NCI-H146 treated with DMSO at 0.1 percent for 48 hours (cell line): ENCODE data around the gene CCDC134.

ENCODE experiments used
- DNase-seq: peaks from one replicate; lab custom pipeline; 2025; ENCODE audit not compliant: unreplicated experiment; lab: John Stamatoyannopoulos, UW

CCDC134 gene

DNA sequence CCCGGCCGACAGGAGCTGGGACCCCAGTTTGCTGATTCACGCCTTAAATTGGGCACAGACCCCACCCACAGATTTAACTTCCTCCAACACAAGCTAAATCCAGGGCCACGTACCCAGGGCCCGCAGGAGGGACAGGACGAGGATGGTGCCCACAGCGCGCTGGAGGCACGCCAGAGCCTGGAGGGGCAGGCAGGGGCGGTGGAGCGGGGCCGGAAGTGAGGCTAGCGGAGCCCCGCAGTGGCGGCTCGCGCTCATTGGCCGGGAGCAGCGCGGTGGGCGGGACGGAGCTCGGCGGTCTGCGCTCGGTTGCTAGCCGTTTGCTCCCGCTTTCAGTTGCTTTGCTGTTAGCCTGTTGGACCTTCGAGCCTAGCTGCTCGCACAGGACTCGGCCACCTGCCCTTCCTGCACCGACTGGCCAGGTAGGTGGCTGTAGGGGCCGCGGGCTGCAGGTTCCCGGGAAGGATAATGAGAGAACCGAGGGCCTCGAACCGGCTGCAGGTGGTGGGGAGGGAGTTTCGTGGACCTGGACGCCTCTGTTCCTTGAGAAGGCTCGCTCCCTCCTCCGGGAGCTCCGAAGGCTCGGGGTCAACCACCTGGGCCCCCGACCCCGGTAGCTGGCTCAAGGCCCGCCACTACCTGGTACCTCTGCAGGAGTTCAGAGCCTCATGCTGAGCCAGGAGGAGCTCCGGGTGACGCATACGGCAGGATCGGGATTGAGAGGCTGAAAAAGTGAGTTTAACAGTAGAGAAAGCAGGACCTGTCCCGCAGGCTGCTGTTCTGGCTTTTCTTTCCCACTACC lies at the start of gene CCDC134:
Gene CCDC134 (plus strand): TSS at position 332 of the 799 bp plus-strand sequence. CDS start 8,212 bp downstream, outside the sequence.
- peak; percentile 83 for DNase-seq

DNA sequence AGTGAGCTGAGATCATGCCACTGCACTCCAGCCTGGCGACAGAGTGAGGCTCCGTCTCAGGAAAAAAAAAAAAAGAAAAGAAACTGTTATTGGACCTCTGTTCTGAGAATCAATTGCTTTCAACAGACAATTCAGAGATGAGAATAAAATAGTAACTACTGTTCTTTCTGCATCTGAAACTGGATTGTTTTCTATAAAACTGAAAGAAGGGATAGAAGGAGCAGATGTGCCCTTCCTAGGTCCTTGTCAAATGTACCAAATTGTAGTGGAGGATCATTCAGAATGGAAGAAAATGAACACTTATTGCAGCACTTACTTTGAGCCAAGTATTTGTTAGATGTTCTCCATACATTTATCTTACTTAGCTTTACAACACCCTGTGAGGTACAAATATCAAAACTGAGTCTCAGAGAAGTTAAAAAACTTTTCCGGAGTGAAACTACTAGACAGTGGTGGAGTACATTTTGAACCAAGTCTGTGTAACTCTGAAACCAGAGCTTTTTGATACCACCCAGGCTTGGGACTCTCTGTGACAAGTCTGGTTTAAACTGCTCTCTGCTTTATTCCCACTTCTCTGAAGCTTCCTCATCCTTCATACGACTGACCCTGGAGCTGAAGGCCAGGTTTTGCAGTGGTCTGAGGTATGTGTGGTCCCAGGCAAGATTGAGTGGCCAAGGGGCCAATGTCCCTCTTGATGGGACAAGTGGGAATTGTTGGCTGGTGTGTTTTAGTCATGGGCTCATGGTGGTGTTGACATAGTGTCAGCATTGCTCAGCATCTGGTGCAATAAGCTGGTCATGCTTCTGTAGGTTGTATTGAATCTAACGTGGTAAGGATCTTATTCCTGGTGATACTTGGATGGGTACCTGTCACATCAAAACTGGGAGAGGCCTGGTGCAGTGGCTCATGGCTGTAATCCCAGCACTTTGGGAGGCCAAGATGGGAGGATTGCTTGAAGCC lies 48.2 kb upstream of the CCDC134 start:
- DNase-seq: no peak

DNA sequence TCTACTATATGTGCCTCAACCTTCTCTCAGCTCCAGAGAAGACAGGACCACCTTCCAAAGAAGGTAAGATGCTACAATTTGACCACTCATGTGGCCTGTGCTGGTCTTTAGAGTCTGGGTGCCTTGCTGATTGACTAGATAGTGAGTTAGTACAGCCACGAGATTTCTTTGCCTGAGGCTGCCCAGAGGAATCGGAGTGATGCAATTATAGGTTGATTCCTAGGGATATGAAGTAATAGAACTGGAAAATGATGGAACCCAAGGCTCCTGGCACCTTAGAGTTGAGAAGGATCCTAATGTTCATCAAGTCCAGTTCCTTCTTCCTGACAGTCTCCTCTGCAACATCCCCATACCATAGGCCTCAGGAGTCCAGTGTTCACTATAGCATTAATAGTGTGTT lies 46.5 kb upstream of the CCDC134 start:
- DNase-seq: no peak

DNA sequence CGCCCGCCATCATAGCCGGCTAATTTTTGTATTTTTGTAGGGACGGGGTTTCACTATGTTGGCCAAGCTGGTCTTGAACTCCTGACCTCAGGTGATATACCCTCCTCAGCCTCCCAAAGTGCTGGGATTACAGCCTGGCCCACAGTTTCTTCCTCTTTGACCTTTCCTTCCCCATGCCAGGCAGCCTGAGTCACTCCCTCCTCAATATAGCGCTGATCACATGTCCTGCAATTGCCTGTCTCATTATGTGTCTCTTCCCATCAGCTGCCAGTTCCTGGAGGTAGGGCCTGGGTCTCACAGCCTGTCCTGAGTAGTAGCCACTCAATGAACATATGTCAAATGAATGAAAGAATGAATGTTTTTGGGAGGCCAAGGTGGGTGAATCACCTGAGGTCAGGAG lies 43.0 kb upstream of the CCDC134 start:
- DNase-seq: no peak

DNA sequence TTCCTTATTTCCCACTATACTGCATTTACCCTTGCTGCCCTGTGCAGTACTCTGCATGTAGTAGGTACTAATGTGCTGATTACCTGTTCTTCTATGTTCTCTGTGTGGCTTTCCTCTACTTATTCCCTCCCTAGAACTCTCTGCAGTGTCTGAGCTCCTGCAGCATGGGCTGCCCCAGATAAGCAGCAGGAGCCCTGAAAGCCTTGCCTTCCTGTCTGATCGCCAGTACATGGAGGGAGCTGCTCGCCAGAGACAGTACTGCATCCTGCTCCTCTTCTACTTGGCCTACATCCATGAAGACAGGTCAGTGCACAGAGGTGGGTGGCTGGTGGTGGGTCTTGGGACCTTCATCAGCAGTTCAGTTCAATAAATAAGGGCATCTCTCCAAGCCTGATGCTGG lies 42.2 kb upstream of the CCDC134 start:
- no peak for DNase-seq

DNA sequence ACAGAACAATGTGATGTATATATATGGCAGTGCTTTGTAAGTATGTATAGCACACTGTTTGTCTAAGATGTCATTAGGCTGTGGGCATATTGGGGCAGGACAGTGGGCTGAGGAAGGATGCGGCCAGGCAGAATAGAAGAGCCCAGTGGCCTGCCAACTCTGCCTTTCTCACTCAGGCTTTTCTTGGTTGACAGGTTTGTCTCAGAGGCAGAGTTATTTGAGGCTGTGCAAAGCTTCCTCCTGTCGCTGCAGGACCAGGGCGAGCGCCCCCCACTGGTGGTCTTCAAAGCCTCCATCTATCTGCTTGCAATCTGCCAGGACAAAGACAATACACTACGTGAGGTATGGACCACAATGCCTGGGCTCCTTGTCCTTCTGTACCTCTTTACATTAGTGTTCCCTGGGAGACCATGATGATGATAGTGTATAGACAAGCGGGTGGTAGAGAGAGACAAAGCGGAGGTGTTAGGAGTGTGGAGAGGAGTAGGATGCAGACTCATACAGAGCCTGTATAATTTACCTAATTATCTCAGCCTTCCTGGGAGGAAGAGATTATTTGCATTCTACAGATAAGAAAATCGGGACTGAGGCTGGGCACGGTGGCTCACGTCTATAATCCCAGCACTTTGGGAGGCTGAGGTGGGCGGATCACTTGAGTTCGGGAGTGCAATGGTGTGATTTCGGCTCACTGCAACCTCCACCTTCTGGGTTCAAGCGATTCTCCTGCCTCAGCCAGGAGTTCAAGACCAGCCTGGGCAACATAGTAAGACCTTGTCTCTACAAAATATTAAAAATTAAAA lies 37.3 kb upstream of the CCDC134 start:
- peak; percentile 97 for DNase-seq

DNA sequence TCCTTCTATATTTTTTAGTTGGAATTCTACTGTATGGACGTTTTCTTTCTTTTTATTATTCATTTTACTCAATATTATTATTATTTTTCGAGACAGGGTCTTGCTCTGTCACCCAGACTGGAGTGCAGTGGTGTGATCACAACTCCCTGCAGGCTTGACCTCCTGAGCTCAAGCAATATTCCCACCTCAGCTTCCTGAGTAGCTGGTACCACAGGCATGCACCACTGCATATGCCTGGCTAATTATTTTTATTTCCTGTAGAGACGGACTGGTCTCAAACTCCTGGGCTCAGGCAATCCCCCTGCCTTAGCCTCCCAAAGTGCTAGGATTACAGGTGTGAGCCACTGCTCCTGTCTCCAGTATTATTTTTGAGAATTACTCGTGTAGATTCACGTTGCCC lies 34.0 kb upstream of the CCDC134 start:
- no peak for DNase-seq

DNA sequence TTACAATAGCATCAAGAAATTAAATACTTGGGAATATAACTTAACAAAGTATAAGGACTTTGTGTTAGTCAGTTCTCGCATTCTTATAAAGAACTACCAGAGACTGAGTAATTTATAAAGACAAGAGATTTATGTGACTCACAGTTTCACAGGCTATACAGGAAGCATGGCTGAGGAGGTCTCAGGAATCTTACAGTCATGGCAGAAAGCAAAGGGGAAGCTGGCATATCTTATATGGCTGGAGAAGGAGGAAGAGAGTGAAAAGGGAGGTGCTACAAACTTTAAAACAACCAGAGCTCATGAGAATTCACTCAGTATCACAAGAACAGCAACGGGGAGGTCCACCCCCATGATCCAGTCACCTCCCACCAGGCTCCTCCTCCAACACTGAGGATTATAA lies 32.0 kb upstream of the CCDC134 start:
- DNase-seq: no peak

DNA sequence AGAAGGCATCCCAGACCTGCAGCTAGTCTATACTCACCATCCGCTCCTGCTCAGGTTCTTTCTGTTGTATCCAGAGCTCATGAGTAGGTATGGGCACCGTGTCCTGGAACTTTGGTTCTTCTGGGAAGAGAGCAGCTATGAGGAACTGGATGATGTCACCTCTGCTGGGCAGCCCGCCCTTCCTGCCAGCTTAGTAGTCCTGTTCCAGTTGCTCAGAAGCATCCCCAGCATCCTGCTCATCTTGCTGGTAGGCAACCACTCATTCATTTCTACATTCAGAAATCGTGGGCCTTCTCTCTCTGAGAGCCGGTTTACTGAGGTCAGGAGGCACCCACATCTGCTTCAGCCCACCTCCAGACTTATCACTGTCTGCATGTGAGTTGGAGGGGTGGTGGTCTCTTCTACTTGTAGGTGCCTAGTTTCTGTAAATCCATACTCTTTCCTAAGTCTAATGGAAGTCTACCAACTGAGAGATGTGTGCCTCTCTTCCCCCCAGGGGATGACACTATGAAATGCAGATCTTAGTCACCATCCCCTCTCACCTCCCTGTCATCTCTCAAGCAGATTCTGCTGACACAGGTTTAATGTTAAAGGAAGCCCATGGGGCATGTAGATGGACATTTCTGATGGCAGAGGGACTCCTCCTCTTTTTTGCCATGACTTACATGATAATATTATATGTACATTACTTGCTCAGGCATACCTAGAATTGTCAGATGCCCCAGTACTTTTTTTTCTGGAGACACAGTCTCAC lies 29.6 kb upstream of the CCDC134 start:
- DNase-seq: no peak

DNA sequence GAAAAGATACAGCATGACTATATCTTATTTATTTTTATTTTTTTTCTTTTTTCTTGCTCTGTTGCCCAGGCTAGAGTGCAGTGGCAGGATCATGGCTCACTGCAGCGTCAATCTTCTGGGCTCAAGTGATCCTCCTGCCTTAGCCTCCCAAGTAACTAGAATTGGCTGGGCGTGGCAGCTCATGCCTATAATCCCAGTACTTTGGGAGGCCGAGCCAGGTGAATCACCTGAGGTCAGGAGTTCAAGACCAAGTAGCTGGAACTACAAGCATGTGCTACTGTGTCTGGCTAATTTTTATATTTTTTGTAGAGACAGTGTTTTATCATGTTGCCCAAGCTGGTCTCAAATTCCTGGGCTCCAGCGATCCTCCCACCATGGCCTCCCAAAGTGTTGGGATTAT lies 28.3 kb upstream of the CCDC134 start:
- no peak for DNase-seq

DNA sequence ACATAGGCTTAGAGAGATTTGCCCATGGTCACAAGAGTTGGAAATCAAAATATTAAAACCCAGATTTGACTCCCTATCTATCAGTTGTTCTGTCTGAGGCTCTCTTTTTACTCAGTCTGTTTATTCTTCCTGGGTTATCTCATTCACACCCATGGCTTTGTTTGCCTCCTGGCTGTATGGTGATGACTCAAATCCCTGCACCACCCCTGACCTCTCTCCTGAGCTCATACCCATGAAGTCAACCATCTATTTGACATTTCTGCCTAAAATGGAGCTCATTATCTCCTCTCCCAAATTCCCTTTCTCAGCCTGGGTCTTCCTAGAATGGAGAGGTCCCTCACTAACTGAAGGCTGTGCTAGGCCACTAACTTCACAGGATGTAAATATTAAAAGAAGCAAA lies 27.8 kb upstream of the CCDC134 start:
- DNase-seq: no peak

DNA sequence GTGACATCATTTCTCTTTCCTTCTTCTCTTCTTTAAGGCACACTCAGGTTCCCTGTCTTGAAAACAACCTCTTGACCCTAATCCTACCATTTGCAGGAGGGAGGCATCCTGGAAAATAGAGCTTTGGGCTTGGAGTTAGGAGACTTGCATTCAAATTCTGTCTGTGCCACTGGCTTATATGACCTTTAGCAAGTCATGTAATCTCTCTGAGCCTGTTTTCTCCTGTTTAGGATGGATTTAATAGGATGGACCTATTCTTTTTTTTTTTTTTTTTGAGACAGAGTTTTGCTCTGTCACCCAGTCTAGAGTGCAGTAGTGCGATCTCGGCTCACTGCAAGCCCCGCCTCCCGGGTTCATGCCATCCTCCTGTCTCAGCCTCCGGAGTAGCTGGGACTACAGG lies 25.1 kb upstream of the CCDC134 start:
- DNase-seq: no peak

DNA sequence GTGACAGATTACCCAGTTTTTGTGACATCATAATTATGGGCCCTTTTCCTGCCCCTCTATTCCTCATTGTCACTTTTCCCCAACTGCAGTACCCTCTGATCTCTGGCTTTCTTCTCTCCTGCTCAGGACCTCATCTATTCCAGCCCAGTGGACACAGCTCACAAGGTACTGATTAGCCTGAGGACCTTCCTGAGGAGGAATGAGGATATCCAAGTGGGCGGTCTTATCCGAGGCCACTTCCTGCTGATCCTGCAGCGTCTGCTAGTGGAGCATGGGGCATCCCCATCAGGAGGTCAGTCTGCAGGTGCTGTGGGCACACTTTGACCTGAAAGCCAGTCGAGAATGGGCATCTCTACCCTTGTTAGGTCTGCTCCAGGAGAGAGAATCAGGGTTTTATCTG lies 24.5 kb upstream of the CCDC134 start:
- no peak for DNase-seq

DNA sequence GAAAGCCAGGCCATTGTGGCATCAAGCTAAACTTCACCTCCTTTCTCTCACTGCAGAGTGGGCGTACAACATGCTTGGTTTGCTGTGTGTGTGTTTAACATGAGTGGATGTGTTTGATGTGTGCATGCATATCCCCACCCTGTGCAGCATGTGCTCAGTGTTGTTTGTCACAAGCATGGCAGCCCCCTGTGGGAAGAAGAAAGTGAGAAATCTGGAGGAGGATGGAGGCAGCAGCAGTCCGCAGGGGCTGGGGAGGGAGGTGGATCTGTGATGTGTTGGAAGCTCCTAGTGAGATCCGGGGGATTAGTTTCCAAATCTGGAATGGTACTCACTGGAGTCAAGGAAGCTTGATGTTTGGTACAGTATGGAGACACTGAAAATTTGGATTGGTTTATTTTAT lies 24.1 kb upstream of the CCDC134 start:
- no peak for DNase-seq

DNA sequence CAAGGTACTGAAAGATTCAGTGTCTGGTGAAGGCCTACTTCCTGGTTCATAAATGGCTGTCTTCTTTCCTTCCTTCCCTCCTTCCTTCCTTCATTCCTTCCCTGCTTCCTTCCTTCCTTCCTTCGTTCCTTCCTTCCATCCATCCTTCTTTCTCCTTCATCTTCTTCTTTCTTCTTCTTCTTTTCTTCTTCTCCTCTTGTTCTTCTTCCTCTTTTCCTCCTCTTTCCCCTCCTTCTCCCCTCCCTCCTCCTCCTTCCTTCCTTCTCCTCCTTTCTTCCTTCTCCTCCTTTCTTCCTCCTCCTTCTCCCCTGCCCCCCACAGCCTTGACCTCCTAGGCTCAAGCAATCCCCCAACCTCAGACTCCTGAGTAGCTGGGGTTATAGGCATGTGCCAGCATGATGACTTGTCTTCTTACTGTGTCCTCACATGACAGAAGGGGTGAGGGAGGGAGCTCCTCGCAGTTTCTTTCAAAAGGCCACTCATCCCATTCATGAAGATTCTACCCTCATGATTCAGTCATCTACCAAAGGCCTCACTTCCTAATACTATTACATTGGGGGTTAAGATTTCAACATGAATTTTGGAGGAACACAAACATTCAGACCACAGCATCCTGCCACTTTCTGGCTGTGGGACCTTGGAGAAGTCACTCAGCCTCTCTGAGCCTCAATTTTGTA lies 22.6 kb upstream of the CCDC134 start:
- no peak for DNase-seq

DNA sequence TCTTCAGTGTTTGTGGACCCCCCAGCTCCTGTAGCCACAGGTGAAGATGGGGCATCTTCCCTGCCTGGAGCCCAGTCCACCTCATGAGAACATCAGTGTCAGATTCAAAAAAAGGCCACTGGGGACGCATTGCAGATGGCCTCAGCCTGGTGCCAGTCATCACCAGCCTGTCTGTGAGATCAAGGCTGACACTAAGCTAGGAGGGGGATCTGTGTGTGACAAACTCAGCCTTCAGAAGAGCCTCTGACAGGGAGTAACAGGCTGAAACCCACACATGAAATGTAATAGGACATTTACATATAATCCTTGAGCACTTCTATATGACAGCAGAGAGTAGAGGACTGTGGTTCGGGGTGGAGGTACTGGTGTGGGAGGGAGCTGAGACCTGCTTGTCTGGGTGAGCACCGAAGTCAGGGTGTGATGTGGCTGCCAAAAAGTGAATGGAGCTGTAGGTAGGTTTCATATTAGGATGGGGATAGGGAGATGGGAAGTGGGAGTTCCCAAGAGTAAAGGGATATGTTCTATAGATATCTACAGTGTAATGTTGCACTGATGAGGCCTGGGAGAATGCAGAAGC lies 20.5 kb upstream of the CCDC134 start:
- no peak for DNase-seq

DNA sequence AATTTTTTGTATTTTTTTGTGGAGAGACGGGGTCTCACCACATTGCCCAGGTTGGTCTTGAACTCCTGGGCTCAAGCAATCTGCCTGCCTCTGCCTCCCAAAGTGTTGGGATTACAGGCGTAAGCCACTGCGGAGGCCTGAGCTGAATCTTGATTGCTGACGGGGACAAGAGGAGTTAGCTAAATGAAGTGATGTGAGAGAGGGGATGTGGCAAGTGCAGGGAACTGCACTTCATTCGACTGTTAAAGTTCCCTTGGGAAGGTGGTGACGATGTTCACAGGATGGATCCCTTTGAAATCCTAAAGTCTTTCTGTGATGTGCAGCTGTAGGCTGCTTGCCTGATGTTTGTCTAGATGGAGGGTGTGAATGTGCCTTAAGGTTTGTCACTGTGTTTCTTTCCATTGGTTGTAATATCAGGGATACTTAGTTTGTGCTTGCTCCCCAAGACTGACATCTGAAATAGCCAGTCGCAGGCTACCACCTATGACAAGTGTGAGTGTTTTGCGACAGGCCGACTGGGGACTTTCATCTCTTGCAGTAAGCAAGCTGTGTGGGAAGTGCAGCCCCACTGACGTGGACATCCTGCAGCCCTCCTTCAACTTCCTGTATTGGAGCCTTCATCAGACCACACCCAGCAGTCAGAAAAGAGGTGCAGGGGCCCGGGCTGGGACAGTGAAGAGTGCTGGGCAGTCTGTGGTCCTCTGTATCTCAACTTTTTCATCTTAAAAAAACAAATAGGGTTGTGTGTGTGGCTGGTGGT lies 19.6 kb upstream of the CCDC134 start:
- no peak for DNase-seq

DNA sequence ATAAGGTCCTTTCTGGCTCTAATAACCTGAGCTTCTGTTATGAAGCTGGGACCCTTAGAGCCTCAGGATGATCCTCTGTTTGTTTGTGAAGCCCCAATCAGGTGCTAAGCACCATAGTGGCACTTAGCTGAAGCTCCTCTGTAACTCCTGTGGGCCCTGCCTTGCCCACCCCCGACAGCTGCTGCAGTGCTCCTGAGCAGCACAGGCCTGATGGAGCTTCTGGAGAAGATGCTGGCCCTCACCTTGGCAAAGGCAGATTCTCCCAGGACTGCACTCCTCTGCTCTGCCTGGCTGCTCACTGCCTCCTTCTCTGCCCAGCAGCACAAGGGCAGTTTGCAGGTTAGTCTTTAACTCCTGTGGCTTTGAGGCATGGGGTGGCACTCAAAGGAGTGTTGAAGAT lies 19.0 kb upstream of the CCDC134 start:
- DNase-seq: no peak

DNA sequence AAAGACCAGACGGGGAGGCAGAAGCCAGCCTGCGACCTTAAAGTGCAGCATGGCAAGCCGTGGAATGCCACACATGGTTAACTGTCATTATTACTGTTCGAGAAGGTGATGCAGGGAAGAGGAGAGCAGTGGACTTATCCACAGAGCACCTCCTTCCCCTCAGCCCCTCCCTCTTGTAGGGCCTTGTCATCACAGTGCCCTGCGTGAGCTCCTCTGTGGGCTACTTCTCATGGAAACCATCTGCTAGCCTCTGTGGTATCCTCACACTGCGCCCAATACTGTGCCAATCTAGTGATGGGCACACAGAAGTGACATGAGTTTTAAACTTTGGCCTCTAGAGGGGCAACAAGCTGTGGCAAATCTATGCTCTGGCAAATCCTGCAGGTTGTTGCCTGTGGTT lies 18.2 kb upstream of the CCDC134 start:
- no peak for DNase-seq
